Measurements from ENCODE around the gene SLC25A42.

GRCh38 chr19:19064098-19064722 is 416 bp downstream of the SLC25A42 start:
- TF ChIP-seq FOSL2 (CRISPR knock-in tag; IDR thresholded peaks at IDR 0.05): no peak
- TF ChIP-seq FIP1L1 (IDR thresholded peaks at IDR 0.05; ENCODE audit: borderline replicate concordance, insufficient read depth, low read depth, low read length): no peak
- TF ChIP-seq PPARG (CRISPR knock-in tag; conservative IDR thresholded peaks at IDR 0.05): no peak
- no peak for TF ChIP-seq RERE (CRISPR knock-in tag; IDR thresholded peaks at IDR 0.05; ENCODE audit: low read depth)
- no peak for TF ChIP-seq ARID5B (CRISPR knock-in tag; IDR thresholded peaks at IDR 0.05)
- no peak; the same call in none of the 2 replicates for TF ChIP-seq MAX (IDR thresholded peaks at IDR 0.05)
- no peak for TF ChIP-seq TARDBP (CRISPR knock-in tag; IDR thresholded peaks at IDR 0.05)

Measured in HepG2 (cell line).